Adrenal gland (tissue), 5 donors: ENCODE data around the gene SLFN12.

Source experiments
- POLR2A ChIP-seq, 2 donors: fragments of 450-650 bp; IDR thresholded peaks; one replicate each; pipeline ENCODE4 v1.6.1; 2017; ENCODE audit warnings: antibody characterized with exemption in 2 of 2, mild to moderate bottlenecking in 2 of 2, moderate library complexity in 1 of 2
- TF ChIP-seq, protein P1 (sequence below), 6 experiments: fragments of 450-650 bp in 4 of 6; fragments of 200-600 bp in 2 of 6; sonication (generic) in 1 of 6; IDR thresholded peaks; 1 replicate in 5 of 6; 2 replicates in 1 of 6; pipeline versions ENCODE4 v1.5.1 to v1.8.0; 2016 to 2021; ENCODE audit warnings: antibody characterized with exemption in 6 of 6, mild to moderate bottlenecking in 2 of 6, moderate library complexity in 1 of 6
- donor health status: DM: no; HTN: no; CAD: no.

DNA sequence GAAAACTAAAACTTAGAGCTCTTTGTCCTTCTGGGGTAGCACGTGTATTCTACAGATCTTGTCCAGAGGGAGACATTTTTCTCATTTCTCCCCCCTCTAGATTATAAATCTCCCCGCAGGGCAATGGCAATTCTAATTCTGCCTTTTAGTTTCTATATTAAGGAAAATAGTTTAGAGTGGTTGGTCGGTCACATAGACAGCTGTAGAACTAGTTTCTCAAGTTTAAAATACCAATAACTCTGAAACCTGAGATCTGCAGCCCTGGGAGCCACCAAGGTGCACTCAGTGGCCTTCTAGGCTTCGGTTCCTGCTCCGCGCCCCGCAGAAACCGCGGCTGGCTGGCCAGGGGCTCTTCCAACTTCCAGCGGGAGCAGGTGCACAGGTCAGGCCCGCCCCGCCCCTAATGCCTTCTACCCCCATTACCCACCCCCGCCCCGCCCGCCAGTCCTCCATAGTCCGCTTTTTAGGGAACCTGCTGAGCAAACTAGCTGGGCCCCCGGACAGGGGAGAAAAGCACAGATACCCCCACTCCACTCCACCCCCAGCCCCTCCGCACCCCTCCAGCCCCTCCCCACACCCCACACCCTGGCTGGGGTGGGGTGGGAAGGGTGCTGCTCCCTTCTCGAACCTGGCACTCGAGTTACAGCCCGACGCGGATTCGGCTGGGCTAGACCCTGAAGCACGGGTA, 59.3 kb downstream of the SLFN12 start:
- TF ChIP-seq, protein P1, sequence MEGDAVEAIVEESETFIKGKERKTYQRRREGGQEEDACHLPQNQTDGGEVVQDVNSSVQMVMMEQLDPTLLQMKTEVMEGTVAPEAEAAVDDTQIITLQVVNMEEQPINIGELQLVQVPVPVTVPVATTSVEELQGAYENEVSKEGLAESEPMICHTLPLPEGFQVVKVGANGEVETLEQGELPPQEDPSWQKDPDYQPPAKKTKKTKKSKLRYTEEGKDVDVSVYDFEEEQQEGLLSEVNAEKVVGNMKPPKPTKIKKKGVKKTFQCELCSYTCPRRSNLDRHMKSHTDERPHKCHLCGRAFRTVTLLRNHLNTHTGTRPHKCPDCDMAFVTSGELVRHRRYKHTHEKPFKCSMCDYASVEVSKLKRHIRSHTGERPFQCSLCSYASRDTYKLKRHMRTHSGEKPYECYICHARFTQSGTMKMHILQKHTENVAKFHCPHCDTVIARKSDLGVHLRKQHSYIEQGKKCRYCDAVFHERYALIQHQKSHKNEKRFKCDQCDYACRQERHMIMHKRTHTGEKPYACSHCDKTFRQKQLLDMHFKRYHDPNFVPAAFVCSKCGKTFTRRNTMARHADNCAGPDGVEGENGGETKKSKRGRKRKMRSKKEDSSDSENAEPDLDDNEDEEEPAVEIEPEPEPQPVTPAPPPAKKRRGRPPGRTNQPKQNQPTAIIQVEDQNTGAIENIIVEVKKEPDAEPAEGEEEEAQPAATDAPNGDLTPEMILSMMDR (IDR thresholded peaks at IDR 0.05) = no peak
- TF ChIP-seq POLR2A (IDR thresholded peaks at IDR 0.05) = no peak
